B cell (primary cell): ENCODE data around the gene CNTNAP2. TPM values are rescaled to one million over a fixed set of nuclear protein-coding genes. Genes with fewer than 3 reads are reported as not detected.

Experiments used
- ATAC-seq: fragments of 200-7000 bp; cut with Tn5 transposase; one replicate; pipeline ENCODE4 v1.10.0; 2021; ENCODE audit warnings: low read depth, mild to moderate bottlenecking, moderate number of reproducible peaks, moderate library complexity
- CTCF ChIA-PET: fragments of 350-600 bp; sonication (Branson Sonifier 250); formaldehyde crosslinking; loops from one replicate; lab custom pipeline; 2021; ENCODE audit warnings: antibody characterized with exemption, inconsistent platforms; lab: Charles Lee
- POLR2A ChIA-PET: fragments of 350-600 bp; sonication (Branson Sonifier 250); formaldehyde crosslinking; loops from one replicate; lab custom pipeline; 2021; ENCODE audit warnings: antibody characterized with exemption; lab: Charles Lee
- DNase-seq: peaks from one replicate; pipeline ENCODE4 v3.0.0; 2013
- H2AFZ ChIP-seq: 2 replicates; pipeline ENCODE4 v1.6.1; 2012; ENCODE audit warnings: mild to moderate bottlenecking, low read depth, low read length; ENCODE audit not compliant: insufficient read depth, poor library complexity, severe bottlenecking
- H3K27ac ChIP-seq, 2 donors: 1 replicate in 1 of 2; 2 replicates in 1 of 2; pipeline ENCODE4 v1.5.1; 2012 to 2013; ENCODE audit warnings: low read length in 2 of 2, mild to moderate bottlenecking in 2 of 2, moderate library complexity in 1 of 2
- H3K27me3 ChIP-seq, 4 experiments: fragments of 200-600 bp in 1 of 4; sonication (generic) in 1 of 4; replicated peaks in 1 of 4; 1 replicate in 2 of 4; 2 replicates in 2 of 4; pipeline versions ENCODE4 v1.6.1 to v1.7.0; 2013 to 2016; ENCODE audit warnings: low read length in 3 of 4, mild to moderate bottlenecking in 2 of 4, mixed read lengths in 1 of 4, moderate library complexity in 1 of 4; ENCODE audit not compliant: insufficient read depth in 4 of 4, control insufficient read depth in 3 of 4; ENCODE audit errors: control extremely low read depth in 1 of 4
- H3K36me3 ChIP-seq, 2 experiments: replicated peaks in 1 of 2; 1 replicate in 1 of 2; 2 replicates in 1 of 2; pipeline versions ENCODE4 v1.6.1 to v1.7.1; 2013; ENCODE audit warnings: low read length in 1 of 2; ENCODE audit not compliant: insufficient read depth in 2 of 2, control insufficient read depth in 1 of 2; ENCODE audit errors: control extremely low read depth in 1 of 2, extremely low read depth in 1 of 2
- H3K4me1 ChIP-seq, 2 donors: fragments of 200-600 bp in 1 of 2; sonication (generic) in 1 of 2; 1 replicate in 1 of 2; 2 replicates in 1 of 2; pipeline versions ENCODE4 v1.5.1 to v1.6.1; 2013 to 2017; ENCODE audit warnings: low read length in 2 of 2; ENCODE audit not compliant: control insufficient read depth in 2 of 2, insufficient read depth in 2 of 2
- H3K4me2 ChIP-seq: replicated peaks from 2 replicates; pipeline ENCODE3; 2012; ENCODE audit warnings: mild to moderate bottlenecking, low read depth, low read length; ENCODE audit not compliant: poor library complexity, severe bottlenecking
- H3K4me3 ChIP-seq, 5 experiments: fragments of 200-600 bp in 1 of 5; sonication (generic) in 1 of 5; 1 replicate in 3 of 5; 2 replicates in 2 of 5; pipeline versions ENCODE4 v1.5.1 to v1.7.0; 2011 to 2016; ENCODE audit warnings: low read length in 4 of 5, mild to moderate bottlenecking in 4 of 5, low read depth in 2 of 5, control low read depth in 1 of 5, moderate library complexity in 1 of 5; ENCODE audit not compliant: insufficient read depth in 1 of 5; ENCODE audit errors: control extremely low read depth in 1 of 5, extremely low read depth in 1 of 5
- H3K79me2 ChIP-seq: fragments of 200-600 bp; sonication (generic); one replicate; pipeline ENCODE4 v1.6.0; 2016; ENCODE audit warnings: low read length; ENCODE audit not compliant: control insufficient read depth, insufficient read depth
- H3K9ac ChIP-seq: fragments of 200-600 bp; sonication (generic); 2 replicates; pipeline ENCODE4 v1.6.1; 2017; ENCODE audit warnings: mild to moderate bottlenecking, low read length, moderate library complexity
- H3K9me3 ChIP-seq, 3 donors: one replicate each; pipeline versions ENCODE4 v1.6.1 to v1.7.1; 2013; ENCODE audit warnings: low read length in 2 of 3; ENCODE audit not compliant: control insufficient read depth in 2 of 3, insufficient read depth in 1 of 3; ENCODE audit errors: control extremely low read depth in 1 of 3
- H4K20me1 ChIP-seq: 2 replicates; pipeline ENCODE4 v1.6.0; 2012; ENCODE audit warnings: mild to moderate bottlenecking, low read length; ENCODE audit not compliant: insufficient read depth, control insufficient read depth, poor library complexity, severe bottlenecking
- H3K27ac Mint-ChIP-seq: one replicate; pipeline ENCODE4 v1.8.0; 2021; ENCODE audit warnings: mixed read lengths
- H3K27me3 Mint-ChIP-seq: one replicate; pipeline ENCODE4 v1.8.0; 2021; ENCODE audit warnings: mixed read lengths
- H3K4me1 Mint-ChIP-seq: one replicate; pipeline ENCODE4 v1.8.0; 2021; ENCODE audit warnings: mixed read lengths
- H3K4me3 Mint-ChIP-seq: one replicate; pipeline ENCODE4 v1.8.0; 2021; ENCODE audit warnings: mixed read lengths
- H3K9me3 Mint-ChIP-seq: one replicate; pipeline ENCODE4 v1.8.0; 2022; ENCODE audit warnings: mixed read lengths; ENCODE audit not compliant: insufficient read depth
- EZH2 ChIP-seq: IDR thresholded peaks from 2 replicates; pipeline ENCODE4 v1.6.1; 2012; ENCODE audit warnings: borderline replicate concordance, low read depth, mild to moderate bottlenecking, moderate library complexity, low read length; ENCODE audit not compliant: insufficient read depth, poor library complexity, severe bottlenecking
- WGBS: methylation state at CpG from one replicate; pipeline ENCODE4 v1.1.5; 2013; ENCODE audit warnings: missing lambda C conversion rate; ENCODE audit not compliant: insufficient coverage; 5-methylcytosine and 5-hydroxymethylcytosine counted together
- intact Hi-C: fragments of 100-400 bp; cut with micrococcal nuclease; formaldehyde crosslinking; loops from one replicate; pipeline ENCODE4 v1.10.0; 2022
- polyA plus RNA-seq: library from polyadenylated mRNA; depleted of rRNA; stranded (reverse); fragments of >200 nt; gene quantifications from 2 replicates; pipeline ENCODE4 v1.2.3, GENCODE V29; 2012
- total RNA-seq, 2 donors: library from RNA; stranded (reverse); fragments of 120-200 nt in 1 of 2; gene quantifications; 1 replicate in 1 of 2; 2 replicates in 1 of 2; pipeline versions ENCODE4 v1.2.3 to v1.2.4, GENCODE V29; 2013 to 2022
- TF ChIP-seq, protein P1 (sequence below): fragments of 200-600 bp; IDR thresholded peaks from one replicate; pipeline ENCODE4 v1.8.0; 2022; ENCODE audit warnings: antibody characterized with exemption, mild to moderate bottlenecking

Gene CNTNAP2
- total and polyA plus RNA-seq, 2 donors (not counting 1 experiment from before 2014, with no cell fraction given): 7.4 to 16.6 TPM

DNA sequence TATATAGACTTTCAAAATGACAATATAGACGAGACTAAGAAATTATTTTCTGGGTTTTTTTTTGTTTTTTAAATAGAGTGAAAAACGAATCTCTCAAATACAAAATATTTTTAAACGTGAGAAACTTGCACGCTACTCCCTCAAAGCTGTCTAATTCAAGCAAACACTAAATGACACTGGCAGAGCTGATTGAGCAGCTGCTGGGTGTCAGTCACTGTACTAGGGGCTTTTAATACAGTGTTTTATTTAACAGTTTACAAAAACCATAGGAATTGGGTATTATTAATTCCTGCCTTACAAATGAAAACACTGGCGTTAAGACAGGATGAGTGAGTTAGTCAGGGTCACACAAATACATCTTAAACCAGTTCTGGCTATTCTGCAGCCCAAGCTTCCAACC, 1264.3 kb downstream of the CNTNAP2 start:
- TF ChIP-seq, protein P1, sequence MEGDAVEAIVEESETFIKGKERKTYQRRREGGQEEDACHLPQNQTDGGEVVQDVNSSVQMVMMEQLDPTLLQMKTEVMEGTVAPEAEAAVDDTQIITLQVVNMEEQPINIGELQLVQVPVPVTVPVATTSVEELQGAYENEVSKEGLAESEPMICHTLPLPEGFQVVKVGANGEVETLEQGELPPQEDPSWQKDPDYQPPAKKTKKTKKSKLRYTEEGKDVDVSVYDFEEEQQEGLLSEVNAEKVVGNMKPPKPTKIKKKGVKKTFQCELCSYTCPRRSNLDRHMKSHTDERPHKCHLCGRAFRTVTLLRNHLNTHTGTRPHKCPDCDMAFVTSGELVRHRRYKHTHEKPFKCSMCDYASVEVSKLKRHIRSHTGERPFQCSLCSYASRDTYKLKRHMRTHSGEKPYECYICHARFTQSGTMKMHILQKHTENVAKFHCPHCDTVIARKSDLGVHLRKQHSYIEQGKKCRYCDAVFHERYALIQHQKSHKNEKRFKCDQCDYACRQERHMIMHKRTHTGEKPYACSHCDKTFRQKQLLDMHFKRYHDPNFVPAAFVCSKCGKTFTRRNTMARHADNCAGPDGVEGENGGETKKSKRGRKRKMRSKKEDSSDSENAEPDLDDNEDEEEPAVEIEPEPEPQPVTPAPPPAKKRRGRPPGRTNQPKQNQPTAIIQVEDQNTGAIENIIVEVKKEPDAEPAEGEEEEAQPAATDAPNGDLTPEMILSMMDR: no peak
- TF ChIP-seq EZH2: no peak
- Histone ChIP-seq H3K36me3 (no peaks in the 10 kb centered on the region), H3K4me3 (no peak overlapping the region), H3K79me2 (no peaks in the 10 kb centered on the region), H3K4me2 (no peak overlapping the region), H3K27me3 (no peaks in the 10 kb centered on the region), H3K9me3 (peaks cover 0 to 6% (median 0%) of the 10 kb centered on the region in 3 donors), H3K4me1 (no peaks in the 10 kb centered on the region), H3K9ac (no peak overlapping the region), H3K27ac (no peak overlapping the region), H4K20me1 (no peaks in the 10 kb centered on the region), H2AFZ (no peak overlapping the region)
- intact Hi-C loops: no loop called here
- no CpG with 5 or more reads among the region's 5 CpGs for WGBS
- Mint-ChIP-seq H3K4me3 (no peak overlapping the region), H3K27me3 (no peaks in the 10 kb centered on the region), H3K27ac (no peak overlapping the region), H3K9me3 (peaks cover 2% of the 10 kb centered on the region), H3K4me1 (no peaks in the 10 kb centered on the region)
- ATAC-seq (no peak), DNase-seq (no peak)
- ChIA-PET POLR2A (no interaction called here), CTCF (no interaction called here)

DNA sequence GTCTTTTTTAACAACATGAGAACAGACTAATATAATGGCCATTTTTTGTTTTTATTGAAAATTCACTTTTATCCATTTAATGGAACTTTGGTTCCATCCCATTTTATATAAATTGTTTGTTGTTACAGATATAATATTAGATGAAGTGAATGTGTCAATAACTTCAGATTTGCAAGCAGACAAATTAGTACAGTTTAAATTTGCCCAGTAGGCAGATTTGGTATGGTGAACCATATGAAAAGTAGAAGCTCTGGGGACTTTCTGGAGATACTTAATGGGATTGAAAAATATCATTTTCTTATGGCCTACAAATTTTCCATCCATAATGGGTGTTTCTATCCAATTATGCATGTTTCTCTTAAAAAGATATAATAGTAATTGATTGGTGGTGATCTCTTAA, 1277.7 kb downstream of the CNTNAP2 start:
- TF ChIP-seq EZH2: no peak
- TF ChIP-seq, protein P1: no peak
- Mint-ChIP-seq H3K4me3 (no peak overlapping the region), H3K27me3 (no peaks in the 10 kb centered on the region), H3K9me3 (peaks cover 6% of the 10 kb centered on the region), H3K4me1 (no peaks in the 10 kb centered on the region), H3K27ac (no peak overlapping the region)
- Histone ChIP-seq H3K27me3 (no peaks in the 10 kb centered on the region), H4K20me1 (no peaks in the 10 kb centered on the region), H3K4me2 (no peak overlapping the region), H3K27ac (no peak overlapping the region), H3K9me3 (no peaks in the 10 kb centered on the region), H3K4me1 (no peaks in the 10 kb centered on the region), H3K9ac (no peak overlapping the region), H3K36me3 (no peaks in the 10 kb centered on the region), H2AFZ (no peak overlapping the region), H3K79me2 (no peaks in the 10 kb centered on the region), H3K4me3 (no peak overlapping the region)
- intact Hi-C loops: no loop called here
- ChIA-PET POLR2A (no interaction called here), CTCF (no interaction called here)
- DNase-seq (no peak), ATAC-seq (no peak)
